Esophagus squamous epithelium (tissue), 4 donors: ENCODE results near the gene PFDN1.

Experiments
- CTCF ChIP-seq, 6 experiments: fragments of 450-650 bp in 4 of 6; fragments of 200-600 bp in 2 of 6; sonication (generic) in 2 of 6; IDR thresholded peaks; one replicate each; pipeline ENCODE4 v1.5.1; 2016 to 2019; ENCODE audit warnings: antibody characterized with exemption in 6 of 6, mild to moderate bottlenecking in 4 of 6, moderate library complexity in 4 of 6
- POLR2A ChIP-seq, 4 donors: fragments of 450-650 bp; IDR thresholded peaks; one replicate each; pipeline ENCODE4 v1.6.1; 2017; ENCODE audit warnings: antibody characterized with exemption in 4 of 4, mild to moderate bottlenecking in 4 of 4, moderate library complexity in 3 of 4

GRCh38 chr5:140327589-140327988 is 24.7 kb upstream of the PFDN1 start:
- no peak for TF ChIP-seq CTCF (IDR thresholded peaks at IDR 0.05)
- TF ChIP-seq POLR2A (IDR thresholded peaks at IDR 0.05), result no peak
